Right ventricle myocardium inferior (tissue), 1 donor: ENCODE results near the gene GEMIN4. TPM values are rescaled to one million over a fixed set of nuclear protein-coding genes. Genes with fewer than 3 reads are reported as not detected.
"Not testable (repeated sequence)": the region's sequence is repeated elsewhere in the genome, so short reads cannot be mapped to it uniquely, and the experiment has no call there.

ENCODE experiments used
- ATAC-seq: fragments of 200-7000 bp; cut with Tn5 transposase; one replicate; pipeline ENCODE4 v1.9.1; 2020; ENCODE audit warnings: mild to moderate bottlenecking, moderate library complexity
- DNase-seq: peaks from one replicate; pipeline ENCODE4 v3.0.0; 2021; ENCODE audit errors: missing footprints
- intact Hi-C: fragments of 100-400 bp; cut with DNase I; formaldehyde crosslinking; loops from one replicate; pipeline ENCODE4 v1.11.0; 2022
- total RNA-seq: library from RNA; stranded (reverse); fragmentation: NEBNext Ultra II Directional; extraction: Animal tissue kit (Norgen Biotek cat#: 25700); gene quantifications from one replicate; pipeline ENCODE4 v1.2.1, GENCODE V29; 2021
- donor health status: DM: no; HTN: yes; CAD: no; lungs with severe emphysema.

GEMIN4 gene
- total RNA-seq, 1 donor from 2014 or later = 12.6 TPM

GRCh38 chr17:748604-749003 is 3.5 kb downstream of the GEMIN4 start:
- intact Hi-C loops, DNase-seq, ATAC-seq: not testable (repeated sequence)

DNA sequence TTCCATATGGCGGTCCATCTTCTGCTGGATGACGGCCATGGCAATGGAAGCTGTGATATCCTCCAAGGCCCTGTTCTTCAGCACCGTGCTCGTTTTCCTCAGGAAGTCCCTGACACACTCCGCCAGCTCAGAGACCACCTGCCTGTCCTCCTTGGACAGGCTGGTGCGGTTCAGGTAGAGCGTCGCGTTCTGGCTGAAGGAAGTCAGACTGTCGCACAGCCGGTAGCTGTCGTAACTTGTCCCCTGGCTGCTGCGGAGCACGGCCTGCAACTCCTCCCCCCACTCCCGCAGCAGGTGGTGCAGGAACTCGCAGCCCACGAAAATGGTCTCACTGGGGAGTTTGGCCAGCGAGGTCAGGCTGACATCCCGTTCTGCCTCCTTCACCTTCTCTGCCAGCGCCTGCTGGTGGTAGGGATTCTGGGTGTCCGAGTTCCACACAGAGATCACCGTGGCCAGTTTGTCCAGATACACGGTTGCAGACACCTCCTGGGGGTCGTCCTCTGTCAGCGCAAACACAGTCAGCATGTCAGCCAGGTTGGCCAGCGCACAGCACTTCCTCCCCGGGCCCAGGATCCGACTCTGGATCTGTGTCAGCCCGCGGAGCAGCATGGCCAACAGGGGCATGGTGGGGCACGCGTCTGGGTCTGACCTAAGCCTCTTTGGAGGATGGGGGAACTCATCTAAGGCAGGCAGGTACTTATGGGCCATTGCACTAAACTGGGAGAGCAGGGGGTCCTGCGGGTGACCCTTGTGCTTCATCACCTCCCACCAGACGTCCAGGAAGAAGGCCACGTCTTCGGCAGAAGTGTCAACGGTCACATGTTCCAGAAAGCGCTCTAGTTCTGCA is 5.1 kb downstream of the GEMIN4 start:
- ATAC-seq = no peak
- no peak for DNase-seq
- intact Hi-C loops = no loop called here

GRCh38 chr17:746181-746580 is 5.9 kb downstream of the GEMIN4 start:
- ATAC-seq (no peak), DNase-seq (no peak)
- intact Hi-C loops = no loop called here

GRCh38 chr17:745406-745805 is 6.7 kb downstream of the GEMIN4 start:
- intact Hi-C loops = no loop called here
- no peak for DNase-seq
- ATAC-seq = peak; percentile 23

DNA sequence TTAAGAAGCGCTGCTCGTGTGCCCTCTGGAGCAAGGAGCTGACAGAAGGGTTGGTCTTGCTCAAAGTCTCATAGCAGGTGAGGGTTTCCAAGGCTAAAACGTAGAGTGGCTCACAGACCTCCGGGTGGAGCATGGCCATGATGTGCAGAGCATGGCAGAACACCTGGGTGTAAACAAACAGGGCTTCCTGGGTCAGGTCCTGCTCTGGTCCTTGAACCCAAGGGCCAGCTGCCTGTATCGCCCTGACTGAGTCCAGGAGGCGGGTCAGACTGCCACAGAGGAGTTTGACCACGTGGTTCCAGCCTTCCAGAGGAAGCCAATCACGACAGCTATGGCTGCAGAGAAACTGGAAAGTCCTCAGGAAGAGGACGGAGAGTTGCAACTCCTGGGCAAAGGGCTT is 7.1 kb downstream of the GEMIN4 start:
- DNase-seq (no peak), ATAC-seq (no peak)
- intact Hi-C loops = no loop called here

DNA sequence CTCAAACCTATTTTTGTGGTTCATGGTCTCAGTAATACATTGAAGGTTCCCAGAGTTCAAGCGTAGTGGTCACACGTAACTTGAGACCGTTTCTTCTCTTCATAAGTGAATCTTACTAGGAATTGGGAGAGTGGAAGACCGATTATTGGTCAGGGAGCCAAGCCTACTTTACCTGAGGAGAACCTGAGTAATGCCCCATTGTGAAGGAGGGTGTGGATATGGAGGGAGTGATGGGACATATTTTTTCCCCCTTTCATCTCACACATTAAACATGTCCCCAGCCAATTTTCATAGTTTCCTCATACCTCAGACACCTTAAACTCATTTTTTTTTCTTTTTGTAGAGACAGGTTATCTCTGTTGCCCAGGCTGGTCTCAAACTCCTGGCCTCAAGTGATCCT is 8.9 kb downstream of the GEMIN4 start:
- ATAC-seq (no peak), DNase-seq (no peak)
- intact Hi-C loops = no loop called here

DNA sequence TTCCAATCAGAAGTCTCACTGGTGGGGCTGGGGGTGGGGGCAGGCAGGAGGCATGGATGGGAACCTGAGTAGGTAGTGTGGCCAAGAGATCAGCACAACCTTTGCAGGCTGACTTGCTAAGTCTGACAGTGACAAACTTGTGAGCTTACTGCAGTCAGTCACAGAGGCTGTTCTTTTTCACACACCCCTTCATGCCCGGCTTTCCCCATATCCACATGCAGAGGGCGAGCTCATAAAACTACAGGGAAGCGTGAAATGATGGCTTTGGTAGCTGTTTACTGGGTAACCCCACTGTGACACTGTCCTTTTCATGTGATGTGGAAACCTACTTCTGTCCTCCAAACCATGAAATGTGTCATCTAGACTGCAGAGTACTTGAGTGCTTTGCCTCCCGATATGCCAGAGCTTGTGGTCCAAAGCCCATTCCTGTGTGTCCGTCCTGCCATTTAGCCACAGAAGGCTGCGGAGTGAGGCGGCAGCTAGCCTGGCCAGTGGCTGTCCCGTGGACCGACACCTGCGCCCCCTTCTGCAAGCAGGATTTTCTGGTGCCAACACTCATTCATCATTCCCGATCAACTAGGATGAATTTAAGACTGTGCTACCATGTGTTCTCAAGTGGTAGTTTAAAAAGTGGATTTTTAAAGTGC is 9.8 kb downstream of the GEMIN4 start:
- intact Hi-C loops = no loop called here

DNA sequence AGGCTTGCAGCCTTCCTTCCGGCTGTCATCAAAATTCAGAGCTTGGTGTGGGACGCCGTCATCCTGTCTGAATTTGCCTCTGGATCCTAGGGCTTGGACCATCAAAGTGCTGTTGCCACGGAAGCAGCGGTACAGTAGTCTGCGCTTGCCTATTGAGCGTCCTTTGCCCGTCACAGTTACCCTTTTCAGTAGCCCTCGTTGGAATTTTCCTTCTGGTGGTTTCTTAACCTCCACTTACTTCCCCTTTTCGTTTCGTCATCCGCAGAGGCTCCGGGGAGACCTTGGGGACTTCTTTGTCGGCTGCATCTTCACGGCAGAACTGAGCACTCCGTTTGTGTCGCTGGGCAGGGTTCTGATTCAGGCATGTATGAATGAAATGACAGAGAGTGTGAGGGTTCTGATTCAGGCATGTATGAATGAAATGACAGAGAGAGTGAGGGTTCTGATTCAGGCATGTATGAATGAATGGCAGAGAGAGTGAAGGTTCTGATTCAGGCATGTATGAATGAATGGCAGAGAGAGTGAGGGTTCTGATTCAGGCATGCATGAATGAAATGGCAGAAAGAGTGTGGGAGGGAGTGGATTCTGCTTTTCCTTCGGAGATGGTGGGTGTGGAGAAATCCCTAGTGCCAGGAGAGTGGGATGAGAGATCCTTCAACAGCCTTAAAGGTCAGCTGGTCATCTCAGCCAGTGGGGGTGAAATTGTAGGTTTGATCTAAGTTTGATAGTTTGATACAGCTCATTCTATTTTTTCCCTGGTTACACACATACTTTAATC is 11.6 kb downstream of the GEMIN4 start:
- intact Hi-C loops = no loop called here
- ATAC-seq (no peak), DNase-seq (no peak)

More for the DNA sequence above, 9.8 kb downstream of the GEMIN4 start:
- ATAC-seq (no peak), DNase-seq (no peak)

GRCh38 chr17:737561-738113 is 14.4 kb downstream of the GEMIN4 start:
- no peak for DNase-seq
- ATAC-seq = no peak
- intact Hi-C loops = no loop called here

DNA sequence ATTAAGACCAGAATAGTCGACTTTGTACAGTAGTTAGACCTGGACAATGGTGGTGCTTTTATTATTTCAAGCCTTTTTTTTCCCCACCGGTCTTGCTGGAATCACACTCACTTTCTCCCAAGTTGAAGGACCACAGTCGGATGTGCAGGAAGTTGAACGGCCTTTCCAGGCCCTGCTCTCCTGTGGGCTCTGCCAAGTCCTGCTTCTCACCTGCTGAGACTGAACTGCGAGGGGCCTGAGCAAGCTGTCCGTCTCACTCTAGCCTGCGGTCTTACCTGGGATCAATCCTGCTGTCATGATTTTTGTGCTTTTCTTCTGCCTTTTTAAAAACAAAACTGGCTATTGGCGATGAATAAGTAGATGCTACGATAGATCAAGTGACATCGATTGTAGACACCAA is 18.3 kb downstream of the GEMIN4 start:
- intact Hi-C loops = no loop called here
- ATAC-seq (no peak), DNase-seq (no peak)

DNA sequence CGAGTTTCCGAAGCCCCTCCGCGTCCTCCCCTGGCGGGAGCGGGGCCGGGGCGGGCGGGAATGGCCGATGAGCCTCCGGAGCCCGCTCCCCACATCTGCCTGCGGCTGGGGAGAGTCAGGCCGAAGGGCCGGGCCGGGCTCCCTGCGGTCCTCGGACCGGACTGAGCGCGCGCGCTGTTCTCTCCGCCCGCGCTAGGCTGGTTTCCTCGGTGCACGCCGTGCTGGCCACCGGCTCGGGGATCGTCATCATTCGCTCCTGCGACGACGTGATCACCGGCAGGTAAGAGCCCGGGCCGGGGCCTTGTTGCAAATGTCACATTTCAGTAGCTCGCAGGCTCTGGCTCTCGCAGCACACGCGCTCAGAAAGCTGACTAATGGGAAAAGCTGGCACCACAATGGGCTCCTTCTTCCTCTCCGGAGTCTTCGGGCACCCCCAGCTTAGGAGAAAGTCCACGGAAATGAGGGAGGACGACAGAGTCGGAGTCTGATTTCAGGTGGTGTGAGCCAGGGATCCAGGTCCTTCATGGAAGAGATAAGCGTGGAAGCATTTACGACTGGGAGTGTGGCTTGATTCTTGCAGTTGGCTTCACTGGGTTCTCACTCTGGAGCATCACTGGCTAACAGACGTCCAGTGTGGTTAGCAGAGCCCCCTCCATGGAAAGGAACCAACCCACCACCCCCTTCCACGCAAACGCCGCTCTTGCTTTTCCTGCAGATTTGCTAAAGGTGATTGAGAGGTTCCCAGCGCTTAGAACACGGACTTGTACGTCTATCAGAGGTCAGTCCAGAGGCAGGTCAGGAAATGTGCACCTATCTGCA is 19.0 kb downstream of the GEMIN4 start:
- DNase-seq (peak; percentile 74), ATAC-seq (peak; percentile 40)
- intact Hi-C loops = no loop called here

DNA sequence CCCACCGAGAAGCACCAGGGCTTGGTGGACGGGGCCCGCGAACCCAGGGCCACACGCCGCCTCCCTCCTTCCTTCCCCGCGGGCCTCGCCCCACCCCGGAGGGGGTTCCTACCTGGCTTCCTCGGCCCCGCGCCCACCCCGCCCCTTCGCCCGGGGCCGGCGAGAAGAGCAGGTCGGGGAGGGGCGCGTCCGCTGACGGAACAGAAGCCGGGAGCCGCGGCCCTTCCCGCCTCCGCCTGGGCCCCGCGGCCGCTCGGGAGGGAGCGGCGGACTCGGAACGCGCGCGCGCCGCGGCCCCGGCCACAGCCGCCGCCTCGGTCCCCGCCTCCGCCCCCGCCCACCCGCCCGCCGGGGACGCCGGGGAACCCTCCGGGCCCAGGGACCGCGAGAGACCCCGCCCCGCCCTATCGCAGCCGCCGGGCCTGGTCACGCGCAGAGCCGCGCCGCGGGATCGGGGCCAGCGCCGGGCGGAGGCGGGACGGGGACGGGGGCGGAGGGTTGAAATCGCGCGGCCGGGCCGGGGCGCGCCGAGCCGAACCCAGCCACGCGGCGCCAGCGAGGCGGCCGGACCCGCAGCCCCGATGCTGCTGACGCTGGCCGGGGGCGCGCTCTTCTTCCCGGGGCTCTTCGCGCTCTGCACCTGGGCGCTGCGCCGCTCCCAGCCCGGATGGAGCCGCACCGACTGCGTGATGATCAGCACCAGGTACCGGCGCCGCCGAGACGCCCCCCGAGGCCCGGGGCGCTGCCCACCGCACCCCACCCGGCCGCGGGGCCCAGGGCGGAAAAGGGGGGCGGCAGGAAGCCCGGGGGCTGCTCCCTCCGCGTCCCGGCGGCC is 19.8 kb downstream of the GEMIN4 start, which contains the start of gene TLCD3A:
Gene TLCD3A, plus strand, starts transcription at position 530 of the 835 bp plus-strand sequence. Its CDS starts 52 bp downstream, at position 582.
- DNase-seq (peak; percentile 84), ATAC-seq (peak; percentile 89)
- intact Hi-C loops = no loop called here

GRCh38 chr17:731644-732066 is 20.4 kb downstream of the GEMIN4 start:
- DNase-seq (no peak), ATAC-seq (peak; percentile 15)
- intact Hi-C loops = no loop called here

DNA sequence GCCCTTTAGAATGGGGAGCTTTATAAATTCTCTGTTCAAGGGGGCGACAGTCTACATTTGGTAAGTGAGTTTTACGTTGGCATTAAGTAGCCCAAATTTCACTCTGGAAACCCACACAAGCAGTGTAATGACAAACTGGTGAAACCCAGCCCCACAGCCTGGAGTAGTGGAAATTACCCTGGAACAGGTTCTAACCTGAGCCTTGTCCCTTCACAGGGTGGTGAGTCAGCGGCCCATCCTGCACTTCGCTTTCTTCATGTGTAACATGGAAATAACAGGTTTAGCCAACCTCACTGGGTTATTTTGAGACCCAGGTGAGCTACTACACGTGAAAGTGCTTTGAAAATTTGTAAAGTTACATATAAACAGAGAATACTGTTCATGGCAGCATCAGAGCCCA is 23.2 kb downstream of the GEMIN4 start:
- intact Hi-C loops = no loop called here

GRCh38 chr17:726271-726919 is 25.7 kb downstream of the GEMIN4 start:
- DNase-seq (no peak), ATAC-seq (no peak)
- intact Hi-C loops = no loop called here

More for the DNA sequence above, 23.2 kb downstream of the GEMIN4 start:
- ATAC-seq (no peak), DNase-seq (no peak)

- ATAC-seq (no peak), DNase-seq (no peak)
- intact Hi-C loops = no loop called here
Observed at GRCh38 chr17:725746-726145, 26.3 kb downstream of the GEMIN4 start.

- no peak for ATAC-seq
- intact Hi-C loops = no loop called here
- DNase-seq = no peak
Observed at GRCh38 chr17:725084-725483, 27.0 kb downstream of the GEMIN4 start.
